HG02571 (cell line): ENCODE data around the gene TERB1.

Source experiments
- ATAC-seq: cut with Tn5 transposase; IDR thresholded peaks from one replicate; pipeline ENCODE4 v1.9.1; 2021; ENCODE audit warnings: mild to moderate bottlenecking, moderate library complexity; ENCODE audit not compliant: unreplicated experiment

TERB1 gene, protein sequence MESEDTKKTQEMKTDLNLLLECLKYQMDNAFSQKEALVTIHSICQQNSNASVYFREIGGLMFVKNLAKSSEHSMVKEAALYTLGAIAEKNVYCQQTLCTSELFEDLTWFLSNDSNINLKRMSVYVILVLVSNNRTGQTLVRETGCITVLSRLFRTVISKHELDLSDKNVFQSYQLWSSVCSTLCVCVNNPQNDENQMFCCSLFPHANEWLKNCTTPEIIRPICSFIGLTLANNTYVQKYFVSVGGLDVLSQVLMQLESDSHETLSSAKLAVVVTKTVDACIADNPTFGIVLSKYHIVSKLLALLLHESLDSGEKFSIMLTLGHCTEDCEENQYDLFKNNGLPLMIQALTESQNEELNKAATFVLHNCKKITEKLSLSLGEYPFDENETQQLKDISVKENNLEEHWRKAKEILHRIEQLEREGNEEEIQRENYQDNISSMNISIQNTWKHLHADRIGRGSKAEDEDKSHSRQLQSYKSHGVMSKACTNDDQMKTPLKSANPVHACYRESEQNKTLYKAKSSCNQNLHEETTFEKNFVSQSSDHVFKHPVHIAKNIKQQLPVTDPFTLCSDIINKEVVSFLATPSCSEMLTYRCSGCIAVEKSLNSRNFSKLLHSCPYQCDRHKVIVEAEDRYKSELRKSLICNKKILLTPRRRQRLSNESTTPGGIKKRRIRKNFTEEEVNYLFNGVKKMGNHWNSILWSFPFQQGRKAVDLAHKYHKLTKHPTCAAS

DNA sequence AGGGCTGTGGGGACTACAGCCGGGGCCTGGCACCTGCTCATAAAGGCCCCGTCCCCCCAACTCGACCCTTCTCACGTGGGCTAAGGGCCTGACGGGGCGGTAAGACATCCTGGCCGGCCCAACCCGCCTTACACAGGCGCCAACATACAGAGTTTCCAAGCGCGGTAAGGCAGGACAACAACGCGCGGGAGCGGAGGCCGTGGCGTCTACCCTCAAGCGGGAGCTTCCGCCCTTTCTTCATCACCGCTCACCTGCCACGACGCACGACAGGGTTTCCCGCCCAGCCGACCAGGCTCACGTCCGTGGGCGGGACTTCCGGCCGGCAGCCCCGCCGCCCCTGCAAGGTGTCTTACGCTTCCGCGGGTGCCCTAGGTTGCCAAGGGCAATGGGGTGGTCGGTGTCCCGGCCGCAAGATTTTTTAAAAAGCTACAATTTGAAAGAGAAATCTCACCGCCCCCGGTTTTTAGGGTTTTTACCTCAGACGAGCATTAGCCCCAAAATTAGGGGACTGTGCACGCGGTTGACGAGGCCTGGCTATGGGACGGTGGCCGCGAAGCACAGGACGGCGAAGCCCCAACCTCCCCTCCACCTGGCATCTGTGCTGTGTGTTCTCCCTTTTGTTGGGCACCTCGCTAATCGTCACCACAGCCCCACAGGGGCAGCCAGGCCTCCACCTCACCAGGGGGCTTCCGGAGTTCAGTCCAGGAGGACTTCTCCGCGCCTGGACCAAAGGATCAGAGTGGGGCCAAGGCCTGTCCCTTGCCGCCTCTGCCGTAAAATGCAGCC is at the start of gene TERB1:
Gene TERB1 (minus strand): TSS at position 265 of the 786 bp plus-strand sequence. CDS start 4,786 bp downstream, outside the sequence.
- no peak for ATAC-seq

DNA sequence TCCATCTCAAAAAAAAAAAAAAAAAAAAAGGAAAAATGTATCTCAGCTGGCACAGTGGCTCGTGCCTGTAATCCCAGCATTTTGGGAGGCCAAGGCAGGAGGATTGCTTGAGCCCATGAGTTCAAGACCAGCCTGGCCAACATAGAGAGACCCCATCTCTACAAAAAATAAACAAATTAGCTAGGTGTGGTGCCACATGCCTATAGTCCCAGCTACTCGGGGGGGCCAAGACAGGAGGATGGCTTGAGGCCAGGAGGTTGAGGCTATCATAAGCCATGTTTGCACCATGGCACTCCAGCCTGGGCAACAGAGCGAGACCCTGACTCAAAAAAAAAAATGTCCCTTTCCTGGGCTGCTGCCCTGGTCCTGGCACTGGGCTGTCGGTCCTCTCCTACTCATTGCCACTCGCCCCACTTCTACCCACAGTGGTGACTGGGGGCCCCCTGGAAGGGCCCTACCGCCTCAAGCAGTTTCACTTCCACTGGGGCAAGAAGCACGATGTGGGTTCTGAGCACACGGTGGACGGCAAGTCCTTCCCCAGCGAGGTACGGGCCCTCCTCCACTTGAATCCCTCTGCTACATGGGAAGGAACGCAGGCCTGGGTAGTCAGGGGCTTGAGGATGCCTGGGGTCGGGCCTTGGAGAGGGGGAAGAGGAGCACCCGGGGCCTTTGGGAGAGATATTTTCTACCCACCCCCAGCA is 48.9 kb upstream of the TERB1 start:
- ATAC-seq = no peak

DNA sequence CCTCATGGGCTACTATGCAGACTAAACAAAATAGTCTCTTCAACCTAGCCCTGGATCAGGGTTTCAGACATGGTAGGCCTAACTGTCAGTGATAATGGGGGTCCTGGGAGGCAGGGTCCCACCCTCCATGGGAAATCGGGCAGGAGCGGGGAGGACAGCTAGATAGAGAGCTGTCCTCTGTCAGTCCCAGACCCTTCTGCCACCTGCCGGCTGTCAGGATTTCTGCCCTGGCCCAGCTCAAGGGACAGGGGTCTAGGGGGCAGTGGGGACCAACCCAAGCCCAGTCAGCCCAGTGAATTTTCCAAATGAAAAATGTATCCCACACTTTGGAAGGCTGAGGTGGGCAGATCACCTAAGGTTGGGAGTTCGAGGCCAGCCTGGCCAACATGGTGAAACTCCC is 48.2 kb upstream of the TERB1 start:
- ATAC-seq = no peak

DNA sequence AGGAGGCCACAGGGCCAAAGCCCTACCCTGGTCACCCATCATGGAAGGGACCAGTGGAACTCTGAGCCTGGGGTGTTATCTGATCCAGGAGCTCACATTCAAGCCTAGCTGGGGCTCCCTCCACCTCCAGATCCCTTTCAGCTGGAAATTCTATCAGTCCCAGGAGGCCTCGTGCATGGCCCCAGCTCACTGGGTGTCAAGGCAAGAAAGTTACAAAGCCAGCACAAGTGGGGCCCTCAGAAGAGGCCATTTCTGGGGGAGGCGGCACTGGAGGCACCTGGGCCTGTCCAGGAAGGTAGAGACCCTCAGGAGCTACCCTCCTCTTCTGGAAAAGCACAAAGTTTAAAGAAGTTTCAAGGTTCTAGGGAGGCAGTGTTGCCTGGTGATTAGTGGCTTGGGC is 47.6 kb upstream of the TERB1 start:
- no peak for ATAC-seq

DNA sequence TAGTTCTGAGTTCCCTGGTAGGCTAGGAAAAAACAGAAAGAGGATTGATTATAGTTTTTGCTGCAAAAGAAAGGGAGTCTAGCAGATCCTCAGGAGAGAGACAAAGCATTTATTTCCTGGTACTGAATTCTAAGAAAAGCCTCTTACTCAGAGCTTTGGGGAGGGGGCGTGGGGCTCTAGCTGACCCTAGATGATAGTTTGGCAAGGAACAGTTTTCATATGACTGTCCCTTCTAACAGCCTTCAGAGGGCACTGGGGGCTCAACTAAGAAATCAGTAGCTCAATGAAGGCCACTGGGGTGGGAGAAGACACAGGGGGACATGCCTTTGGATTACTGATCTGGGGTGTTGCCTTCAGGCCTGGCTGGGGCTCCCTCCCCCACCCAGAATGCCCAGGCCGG is 46.8 kb upstream of the TERB1 start:
- no peak for ATAC-seq

DNA sequence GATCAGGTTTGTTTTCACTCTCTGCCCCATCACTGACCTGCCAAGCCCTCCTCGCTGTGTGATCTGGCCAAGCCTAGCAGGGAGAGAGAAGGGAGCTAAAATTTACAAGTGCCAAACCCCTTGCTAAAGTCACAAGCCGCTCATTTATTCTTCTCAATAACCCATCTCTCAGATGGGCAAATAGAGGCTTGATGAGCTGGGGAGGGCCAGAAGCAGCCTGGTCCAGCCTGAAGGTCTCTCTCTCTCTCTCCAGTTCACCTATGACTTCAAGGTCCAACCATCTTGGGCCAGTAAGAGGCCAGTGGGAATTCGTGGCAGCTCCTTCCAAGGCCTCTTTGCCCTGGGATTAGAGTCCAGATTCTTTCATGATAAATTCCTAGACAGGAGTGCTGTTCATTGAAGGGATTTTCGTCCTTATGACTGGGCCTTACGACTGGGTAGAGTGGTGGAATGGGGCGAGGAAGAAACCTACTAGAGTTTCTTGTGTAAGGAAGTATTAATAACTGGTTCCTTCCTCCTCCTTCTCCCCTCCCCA is 46.2 kb upstream of the TERB1 start:
- ATAC-seq = no peak

DNA sequence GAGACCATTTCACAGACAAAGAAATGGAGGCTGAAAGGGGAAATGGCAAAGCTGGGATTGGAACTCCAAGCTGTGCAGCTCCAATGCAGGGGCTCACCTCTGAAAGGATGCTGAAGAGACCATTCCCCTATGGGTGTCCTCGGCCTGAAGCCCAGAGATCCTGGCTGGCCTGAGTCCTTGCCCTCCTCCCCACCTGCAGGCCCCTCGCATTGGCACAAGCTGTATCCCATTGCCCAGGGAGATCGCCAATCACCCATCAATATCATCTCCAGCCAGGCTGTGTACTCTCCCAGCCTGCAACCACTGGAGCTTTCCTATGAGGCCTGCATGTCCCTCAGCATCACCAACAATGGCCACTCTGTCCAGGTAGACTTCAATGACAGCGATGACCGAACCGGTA is 45.4 kb upstream of the TERB1 start:
- ATAC-seq = no peak

DNA sequence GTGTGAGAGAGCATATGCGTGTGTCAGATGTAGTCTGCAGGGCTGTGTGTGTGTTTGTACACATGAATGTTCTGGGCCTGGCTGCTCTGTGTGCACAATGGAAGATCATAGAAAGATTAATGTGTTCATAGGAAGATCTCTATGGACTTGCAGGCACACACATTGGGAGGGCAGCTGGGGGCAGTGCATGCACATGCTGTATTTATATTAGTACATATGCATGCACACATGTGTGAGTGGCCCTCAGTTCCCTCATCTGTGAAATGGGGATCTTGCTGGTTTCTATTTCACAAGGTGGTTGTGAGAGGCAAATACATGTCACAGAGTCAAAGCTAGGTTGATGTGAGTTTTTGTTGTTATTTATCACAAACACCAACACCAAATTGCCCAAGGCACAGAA is 44.9 kb upstream of the TERB1 start:
- ATAC-seq = no peak

DNA sequence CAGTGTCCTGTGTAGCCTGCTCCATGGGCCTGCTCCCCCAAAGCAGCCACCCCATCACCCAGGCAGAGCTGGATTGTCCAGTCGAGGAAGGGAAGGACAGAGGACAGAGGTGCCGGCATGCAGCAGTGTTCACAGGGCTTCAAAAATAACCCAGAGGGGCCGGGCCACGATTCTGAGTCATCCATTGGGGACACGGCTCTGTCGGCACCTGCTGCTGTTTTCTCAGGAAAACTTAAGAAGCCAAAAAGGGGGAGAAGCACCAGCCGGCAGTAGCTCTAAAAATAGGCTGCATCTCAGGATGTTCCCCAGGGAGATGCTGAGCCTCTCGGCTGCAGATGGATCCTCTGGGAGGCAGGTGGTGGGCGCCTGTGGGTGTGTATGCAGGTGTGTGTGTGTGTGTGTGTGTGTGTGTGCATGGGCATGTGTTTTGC is 44.4 kb upstream of the TERB1 start:
- ATAC-seq = no peak

DNA sequence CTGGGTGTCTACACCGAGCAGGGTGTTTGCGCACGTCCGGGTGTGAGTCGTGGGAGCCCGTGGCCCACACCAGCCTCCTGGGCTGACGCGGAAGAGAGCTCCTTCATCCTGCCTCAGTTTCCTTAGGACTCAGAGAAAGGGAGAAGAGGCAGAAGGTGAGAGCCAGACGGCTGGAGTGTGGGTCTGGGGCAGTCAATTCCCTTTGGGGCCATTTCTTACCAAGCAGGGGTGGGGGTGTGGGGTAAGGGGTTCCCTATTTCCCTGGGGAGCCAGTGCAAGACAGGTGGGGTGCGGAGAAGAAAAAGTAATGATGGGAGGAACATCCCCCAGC is 43.7 kb upstream of the TERB1 start:
- no peak for ATAC-seq

DNA sequence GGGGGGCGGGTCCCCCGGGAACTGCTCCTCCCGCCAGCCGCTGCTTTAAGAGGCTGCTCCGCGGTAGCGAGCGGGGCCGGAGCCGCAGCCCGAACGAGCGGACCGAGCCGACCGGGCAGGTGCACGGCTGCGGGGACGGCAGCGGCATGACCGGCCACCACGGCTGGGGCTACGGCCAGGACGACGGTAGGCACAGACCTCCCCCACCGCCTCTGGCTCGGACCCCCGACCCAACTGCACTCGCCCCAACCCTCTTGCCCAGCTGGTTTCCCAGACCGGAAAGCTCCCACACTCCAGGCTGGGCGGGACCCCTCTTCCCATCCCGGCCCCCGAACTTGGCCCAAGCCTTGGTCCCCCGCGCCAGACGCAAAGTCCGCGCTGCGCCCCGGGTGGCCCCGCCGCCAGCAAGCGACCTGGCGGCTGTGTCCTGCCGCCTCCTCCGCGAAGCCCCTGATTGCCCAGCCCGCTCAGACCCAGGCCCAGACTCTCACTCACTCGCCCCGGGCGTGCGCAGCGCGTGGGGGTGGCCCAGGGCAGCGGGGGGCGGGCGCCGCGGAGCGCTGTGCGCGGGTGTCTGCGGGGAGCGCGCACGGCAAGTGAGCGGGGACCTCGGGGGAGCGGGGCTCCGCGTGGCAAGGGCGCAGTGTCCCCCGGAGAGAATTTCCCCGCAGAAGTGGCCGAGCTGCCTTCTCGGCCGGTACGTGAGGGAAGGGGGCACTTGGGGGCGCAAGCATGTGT is 43.1 kb upstream of the TERB1 start, which contains the start of gene CA7:
Gene CA7 (plus strand): TSS at position 73 of the 738 bp plus-strand sequence. CDS start 74 bp downstream, at position 147.
- no peak for ATAC-seq

DNA sequence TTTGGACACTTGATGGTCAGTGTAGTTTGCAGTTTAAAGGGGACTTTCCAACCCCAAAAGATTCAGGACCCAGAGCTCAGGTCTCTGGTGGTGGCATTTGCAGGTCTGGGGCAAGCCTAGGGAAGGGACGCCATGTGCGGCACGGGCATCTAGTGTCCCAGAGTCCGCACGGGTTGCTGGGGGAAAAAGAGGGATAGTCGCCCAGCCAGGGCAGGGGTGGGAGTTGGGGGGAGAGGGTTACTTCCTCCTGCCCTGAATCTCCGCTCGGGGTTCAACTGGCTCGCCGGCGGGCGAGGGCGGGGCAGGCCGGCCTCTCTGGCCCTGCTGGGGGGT is 42.6 kb upstream of the TERB1 start:
- ATAC-seq = no peak

DNA sequence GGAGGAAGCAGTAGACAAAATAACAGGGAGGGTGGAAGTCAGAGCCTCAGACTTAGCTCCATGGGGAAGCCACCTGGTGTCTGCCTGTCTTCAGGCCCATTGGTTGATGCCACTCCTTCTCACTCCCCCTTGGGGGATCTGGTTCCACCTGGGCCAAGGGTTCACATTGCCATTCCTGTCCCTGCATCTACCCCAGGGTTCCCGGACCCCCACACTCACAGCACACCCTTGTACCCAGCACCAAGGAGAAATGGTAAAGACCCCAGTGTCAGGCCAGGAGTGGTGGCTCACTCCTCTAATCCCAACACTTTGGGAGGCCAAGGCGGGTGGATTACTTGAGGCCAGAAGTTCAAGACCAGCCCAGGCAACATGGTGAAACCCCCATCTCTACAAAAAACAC is 41.8 kb upstream of the TERB1 start:
- ATAC-seq = no peak

DNA sequence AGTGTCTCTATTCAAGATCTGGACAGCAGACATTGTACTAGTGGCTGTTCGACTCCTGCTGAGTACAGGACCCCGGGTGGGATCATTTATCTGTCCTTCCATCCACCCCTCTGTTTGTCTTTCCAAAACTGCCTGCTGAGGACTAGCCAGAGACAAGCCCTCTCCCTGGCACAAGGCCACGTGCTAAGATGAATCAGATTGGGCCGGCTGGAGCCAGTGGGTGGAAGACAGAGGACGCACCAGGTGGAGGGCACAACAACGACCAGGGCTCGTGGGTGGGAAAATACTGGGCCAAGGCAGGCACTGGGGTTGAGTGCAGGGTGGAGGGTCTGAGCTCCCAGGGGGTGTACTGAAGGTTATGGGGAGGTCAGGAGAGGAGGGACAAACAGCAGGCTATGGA is 41.4 kb upstream of the TERB1 start:
- ATAC-seq = no peak

DNA sequence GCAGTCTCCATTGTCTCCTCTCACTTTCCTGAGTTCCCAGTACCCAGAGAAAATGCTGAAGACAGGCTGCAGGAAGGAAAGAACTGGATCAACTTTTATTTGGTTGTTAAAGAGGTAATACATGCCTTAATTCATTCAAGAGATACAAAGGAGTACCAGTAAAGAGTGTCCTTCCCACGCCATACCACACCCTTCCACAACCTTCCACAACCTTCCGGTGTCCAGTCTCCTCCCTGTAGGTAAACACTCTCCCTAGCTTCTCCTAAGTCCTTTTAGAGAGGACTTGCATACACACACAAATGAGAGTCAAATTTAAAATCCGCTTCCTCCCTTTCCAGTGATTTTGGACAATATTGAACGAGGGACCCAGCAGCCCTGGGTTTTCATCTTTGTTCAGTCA is 40.0 kb upstream of the TERB1 start:
- ATAC-seq = no peak

DNA sequence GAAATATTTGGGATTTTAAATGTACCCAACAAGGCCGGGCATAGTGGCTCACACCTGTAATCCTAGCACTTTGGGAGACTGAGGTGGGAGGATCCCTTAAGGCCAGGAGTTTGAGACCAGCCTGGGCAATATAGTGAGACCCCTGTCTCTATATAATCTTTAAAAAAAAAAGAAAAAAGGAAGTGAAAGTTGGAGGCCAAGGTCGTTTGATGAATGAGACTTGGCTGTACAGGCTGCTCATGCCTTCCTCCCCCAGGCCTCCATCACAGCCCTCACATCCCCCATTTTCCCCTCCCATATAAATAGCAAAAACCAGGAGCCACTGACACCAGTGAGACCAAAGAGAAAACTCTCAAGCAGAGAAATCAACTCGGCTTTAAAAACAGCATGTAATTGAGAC is 39.5 kb upstream of the TERB1 start:
- ATAC-seq = no peak

DNA sequence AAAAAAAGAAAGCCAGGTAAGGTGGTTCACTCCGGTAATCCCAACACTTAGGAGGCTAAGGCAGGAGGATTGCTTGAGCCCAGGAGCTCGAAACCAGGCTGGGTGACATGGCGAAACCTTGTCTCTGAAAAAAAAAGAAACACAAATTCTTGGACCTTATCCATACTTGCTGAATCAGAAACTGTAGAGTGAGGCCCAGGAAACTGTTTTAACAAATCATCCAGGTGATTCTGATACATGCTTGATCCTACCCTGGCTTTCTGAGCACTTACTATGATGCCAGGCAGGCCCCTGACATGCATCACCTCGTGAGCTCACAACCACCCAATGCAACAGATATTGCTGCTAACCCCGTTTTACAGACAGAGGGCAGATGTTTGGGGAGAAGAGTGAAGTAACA is 33.4 kb upstream of the TERB1 start:
- ATAC-seq = no peak

DNA sequence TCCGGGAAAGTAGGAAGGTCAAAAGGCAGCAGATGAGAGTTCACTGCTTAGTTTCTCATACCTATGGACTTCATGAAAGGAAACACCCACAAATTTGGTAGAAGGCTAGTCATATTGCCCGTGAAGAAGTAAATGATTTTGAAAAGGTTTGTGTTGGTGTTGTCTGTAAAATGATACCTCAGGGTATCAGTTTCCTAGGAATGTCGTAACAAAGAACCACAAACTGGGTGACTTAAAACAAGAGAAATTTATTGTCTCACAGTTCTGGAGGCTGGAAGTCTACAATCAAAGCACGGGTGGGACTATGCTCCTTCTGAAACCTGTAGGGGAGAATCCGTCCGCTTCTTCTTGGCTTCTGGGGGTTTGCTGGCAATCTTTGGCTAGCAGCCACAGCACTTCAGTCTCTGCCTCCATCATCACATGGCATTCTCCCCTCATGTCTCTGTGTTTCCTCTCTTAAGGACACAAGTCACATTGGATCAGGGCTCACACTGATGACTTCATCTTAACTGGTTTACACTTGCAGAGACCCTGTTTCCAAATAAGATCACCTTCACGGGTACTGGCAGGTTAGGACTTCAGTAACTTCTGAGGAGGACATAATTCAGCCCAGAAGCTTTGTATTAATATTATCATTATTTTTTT is 31.4 kb upstream of the TERB1 start:
- no peak for ATAC-seq

DNA sequence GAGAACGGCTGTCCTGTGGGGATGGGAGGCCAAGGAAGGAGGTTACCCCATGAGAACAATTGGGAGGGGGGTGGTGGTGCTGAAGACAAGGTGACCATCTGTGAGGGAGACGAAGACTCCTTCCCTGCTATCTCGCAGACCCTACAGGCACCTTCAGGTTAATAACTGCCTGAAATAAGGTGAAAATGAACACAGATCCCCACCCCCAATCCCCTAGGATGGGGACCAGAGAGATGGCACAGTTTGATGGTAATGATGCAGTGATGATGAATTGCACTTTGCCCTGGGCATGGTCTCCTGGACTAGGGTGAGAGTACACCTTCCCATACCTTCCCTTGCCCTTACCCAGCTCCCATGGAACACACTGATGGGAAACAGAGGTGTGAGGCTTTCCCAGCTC is 30.8 kb upstream of the TERB1 start:
- ATAC-seq = no peak
